ENCODE results near the gene ABCA10.
"Not testable (repeated sequence)": the region's sequence is repeated elsewhere in the genome, so short reads cannot be mapped to it uniquely, and the experiment has no call there.

The ABCA10 gene

GRCh38 chr17:69223809-69224208 lies 4.8 kb downstream of the ABCA10 start:
- no peak for DNase-seq

GRCh38 chr17:69222707-69223258 lies 5.8 kb downstream of the ABCA10 start:
- DNase-seq, result no peak

DNA sequence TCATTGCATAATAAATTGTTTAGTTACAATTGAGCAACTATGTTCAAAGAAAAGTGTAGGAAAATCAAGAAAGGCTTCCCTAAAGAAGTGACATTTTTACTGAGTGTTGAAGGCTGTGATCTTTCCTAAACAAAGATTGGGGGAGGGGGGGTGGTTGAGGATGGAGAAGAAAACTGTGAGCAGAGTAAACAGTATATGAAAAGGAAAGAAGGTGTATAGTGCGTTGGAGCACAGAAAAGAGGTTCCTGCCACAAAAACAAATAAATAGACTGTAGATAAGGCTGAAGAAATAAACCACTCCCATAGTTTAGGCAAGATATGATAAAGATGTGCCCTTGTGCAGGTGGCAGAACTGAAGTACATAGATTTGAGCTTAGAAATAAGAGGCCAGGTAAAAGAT lies 8.5 kb downstream of the ABCA10 start:
- no peak for DNase-seq

- DNase-seq, result no peak
Measured at GRCh38 chr17:69218986-69219385, 9.6 kb downstream of the ABCA10 start.

- DNase-seq, result peak; percentile 2
Measured at GRCh38 chr17:69213059-69213813, 15.4 kb downstream of the ABCA10 start.

DNA sequence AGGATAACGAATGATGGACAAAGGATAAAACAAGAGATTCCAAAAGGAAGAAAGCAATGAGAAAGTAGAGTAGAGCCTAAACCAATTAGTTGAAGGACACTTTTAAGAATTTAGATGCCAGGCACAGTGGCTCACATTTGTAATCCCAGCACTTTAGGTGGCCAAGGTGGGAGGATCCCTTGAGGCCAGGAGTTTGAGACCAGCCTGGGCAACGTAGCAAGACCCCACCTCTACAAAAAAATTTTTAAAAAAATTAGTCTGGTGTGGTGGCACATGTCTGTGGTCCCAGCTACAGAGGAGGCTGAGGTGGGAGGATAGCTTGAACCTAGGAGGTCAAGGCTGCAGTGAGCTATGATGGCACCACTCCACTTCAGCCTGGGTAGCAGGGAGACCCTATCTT lies 20.0 kb downstream of the ABCA10 start:
- DNase-seq, result no peak

GRCh38 chr17:69207151-69207550 lies 21.5 kb downstream of the ABCA10 start:
- DNase-seq, result no peak

DNA sequence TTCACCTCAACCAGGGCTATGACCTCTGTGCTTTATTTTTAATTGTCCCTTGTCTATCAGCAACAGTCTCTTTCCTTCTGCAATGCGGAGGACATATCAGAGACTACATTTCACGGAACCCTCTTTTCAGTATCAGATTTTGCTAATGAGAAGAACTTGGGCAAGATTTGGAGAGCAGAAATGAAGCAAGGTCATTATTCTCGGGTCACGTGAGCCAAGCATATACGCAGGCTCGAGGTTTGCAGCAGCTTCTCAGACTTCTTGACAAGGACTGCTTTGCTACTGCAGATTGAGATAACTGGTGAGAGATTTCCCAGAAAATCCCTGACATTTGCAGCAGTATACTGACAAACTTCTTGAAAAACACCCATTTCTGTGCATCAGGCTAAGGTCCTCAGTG lies 30.4 kb downstream of the ABCA10 start:
- no peak for DNase-seq

DNA sequence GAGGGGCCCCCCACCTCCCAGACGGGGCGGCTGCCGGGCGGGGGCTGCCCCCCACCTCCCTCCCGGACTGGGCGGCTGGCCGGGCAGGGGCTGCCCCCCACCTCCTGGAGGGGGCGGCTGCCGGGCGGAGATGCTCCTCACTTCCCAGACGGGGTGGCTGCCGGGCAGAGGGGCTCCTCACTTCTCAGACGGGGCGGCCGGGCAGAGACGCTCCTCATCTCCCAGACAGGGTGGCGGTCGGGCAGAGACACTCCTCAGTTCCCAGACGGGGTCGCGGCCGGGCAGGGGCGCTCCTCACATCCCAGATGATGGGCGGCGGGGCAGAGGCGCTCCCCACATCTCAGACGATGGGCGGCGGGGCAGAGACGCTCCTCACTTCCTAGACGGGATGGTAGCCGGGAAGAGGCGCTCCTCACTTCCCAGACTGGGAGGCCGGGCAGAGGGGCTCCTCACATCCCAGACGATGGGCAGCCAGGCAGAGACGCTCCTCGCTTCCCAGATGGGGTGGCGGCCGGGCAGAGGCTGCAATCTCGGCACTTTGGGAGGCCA lies 32.4 kb downstream of the ABCA10 start:
- DNase-seq, result not testable (repeated sequence)

DNA sequence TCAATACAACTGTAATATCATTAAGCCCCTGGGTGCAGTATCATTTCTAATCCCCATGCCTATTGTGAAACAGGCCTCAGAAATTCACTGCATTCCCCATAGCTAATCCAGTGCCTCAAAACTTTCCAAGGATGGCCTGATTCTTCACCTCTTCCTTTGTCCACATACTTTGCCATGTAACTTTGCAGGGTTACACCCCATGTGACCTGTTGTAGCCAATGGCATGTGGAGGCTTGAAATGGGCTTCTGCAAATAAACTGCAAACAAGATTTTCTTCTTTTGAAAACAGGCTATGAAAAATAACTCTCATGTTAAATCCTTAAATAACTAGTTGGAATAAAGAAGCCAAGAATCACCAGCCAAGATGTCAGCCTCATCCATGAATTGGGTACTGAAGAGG lies 35.9 kb downstream of the ABCA10 start:
- no peak for DNase-seq

DNA sequence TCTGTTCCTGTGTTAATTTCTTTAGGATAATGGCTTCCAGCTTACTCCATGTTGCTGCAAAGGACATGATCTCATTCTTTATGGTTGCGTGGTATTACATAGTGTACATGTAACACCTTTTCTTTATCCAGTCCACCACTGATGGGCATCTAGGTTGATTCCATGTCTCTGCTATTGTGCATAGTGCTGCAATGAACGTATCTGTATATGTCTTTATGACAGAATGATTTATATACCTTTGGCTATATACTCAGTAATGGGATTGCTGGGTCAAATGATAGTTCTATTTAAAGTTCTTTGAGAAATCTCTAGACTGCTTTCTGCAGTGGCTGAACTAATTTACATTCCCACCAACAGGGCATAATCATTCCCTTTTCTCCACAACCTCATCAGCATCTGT lies 39.8 kb downstream of the ABCA10 start:
- no peak for DNase-seq

- DNase-seq, result no peak
Measured at GRCh38 chr17:69188064-69188463, 40.6 kb downstream of the ABCA10 start.

- DNase-seq, result no peak
Measured at GRCh38 chr17:69187294-69187693, 41.3 kb downstream of the ABCA10 start.

- DNase-seq, result no peak
Measured at GRCh38 chr17:69179227-69179952, 49.2 kb downstream of the ABCA10 start.

DNA sequence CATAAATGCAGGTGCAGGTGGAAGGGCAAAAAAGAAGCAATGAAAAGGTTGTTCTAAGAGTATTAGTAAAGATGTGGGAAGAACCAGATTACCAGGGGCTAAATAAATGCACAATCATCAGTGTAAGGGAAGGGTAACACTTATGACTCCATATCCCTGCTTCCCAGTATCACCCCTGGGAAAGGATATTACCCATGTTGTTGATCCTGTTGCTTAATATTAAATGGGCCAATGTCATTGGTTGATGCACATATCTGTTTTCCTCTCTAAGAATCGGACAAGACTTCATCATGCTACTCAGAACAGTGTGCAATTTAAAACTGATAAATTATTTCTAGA lies 52.2 kb downstream of the ABCA10 start:
- no peak for DNase-seq

GRCh38 chr17:69175625-69176456 lies 52.8 kb downstream of the ABCA10 start:
- no peak for DNase-seq

GRCh38 chr17:69175262-69175624 lies 53.4 kb downstream of the ABCA10 start:
- no peak for DNase-seq

DNA sequence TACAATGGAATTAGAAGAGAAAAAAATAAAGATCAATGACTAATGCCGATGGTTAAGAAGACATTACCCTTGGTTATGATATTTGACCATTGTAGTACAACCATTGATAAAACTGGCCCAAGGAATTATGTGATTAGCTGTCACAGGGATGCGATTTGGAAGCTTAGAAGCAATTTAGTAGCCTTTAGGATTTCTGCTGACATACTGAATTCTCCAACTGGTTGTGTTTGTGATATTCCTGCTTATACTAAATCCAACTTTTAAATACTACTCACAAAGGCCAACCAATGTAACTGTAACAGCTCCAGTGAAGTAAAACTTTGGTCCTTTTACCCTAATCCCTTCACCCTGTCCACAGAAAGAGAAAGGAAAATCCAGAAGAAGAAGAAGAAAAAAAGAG lies 55.5 kb downstream of the ABCA10 start:
- no peak for DNase-seq

DNA sequence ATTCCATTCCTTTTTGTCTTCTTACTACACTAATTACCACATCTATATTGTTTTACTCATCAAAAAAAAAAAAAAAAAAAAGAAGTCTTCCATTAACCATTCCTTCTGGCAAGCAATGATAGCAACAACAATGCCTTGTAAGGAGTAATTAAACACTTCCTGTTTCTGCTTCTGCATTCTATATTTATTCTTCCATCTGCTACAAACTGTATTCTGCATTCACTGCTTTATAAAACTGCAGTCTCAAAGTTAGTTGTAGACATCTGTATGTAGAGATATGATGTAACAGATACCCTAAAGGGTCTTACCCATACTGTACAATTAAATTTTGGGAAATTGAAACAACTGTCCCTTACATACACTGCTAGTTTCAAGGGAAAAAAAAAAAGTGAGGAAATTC lies 58.2 kb downstream of the ABCA10 start:
- DNase-seq, result no peak

- DNase-seq, result not testable (repeated sequence)
Measured at GRCh38 chr17:69168642-69169041, 60.0 kb downstream of the ABCA10 start.

GRCh38 chr17:69166957-69167356 lies 61.7 kb downstream of the ABCA10 start:
- no peak for DNase-seq

- no peak for DNase-seq
Measured at GRCh38 chr17:69164206-69164605, 64.4 kb downstream of the ABCA10 start.

GRCh38 chr17:69159418-69159817 lies 69.2 kb downstream of the ABCA10 start:
- DNase-seq, result no peak

Measured in activated CD4-positive, alpha-beta T cell treated with anti-CD3 and anti-CD28 coated beads for 48 hours (primary cell).